ENCODE measurements around the gene NAA10.

The NAA10 gene

GRCh38 chrX:153932220-153932915, 2.5 kb downstream of the NAA10 start:
- no peak for DNase-seq
- in situ Hi-C loops (cut with MboI; ENCODE audit: low pct_unique_long_range_greater_than_20kb, low sequenced_read_pairs), result no loop called here

GRCh38 chrX:153931748-153932147, 3.1 kb downstream of the NAA10 start:
- in situ Hi-C loops (cut with MboI; ENCODE audit: low pct_unique_long_range_greater_than_20kb, low sequenced_read_pairs), result no loop called here
- DNase-seq, result no peak

DNA sequence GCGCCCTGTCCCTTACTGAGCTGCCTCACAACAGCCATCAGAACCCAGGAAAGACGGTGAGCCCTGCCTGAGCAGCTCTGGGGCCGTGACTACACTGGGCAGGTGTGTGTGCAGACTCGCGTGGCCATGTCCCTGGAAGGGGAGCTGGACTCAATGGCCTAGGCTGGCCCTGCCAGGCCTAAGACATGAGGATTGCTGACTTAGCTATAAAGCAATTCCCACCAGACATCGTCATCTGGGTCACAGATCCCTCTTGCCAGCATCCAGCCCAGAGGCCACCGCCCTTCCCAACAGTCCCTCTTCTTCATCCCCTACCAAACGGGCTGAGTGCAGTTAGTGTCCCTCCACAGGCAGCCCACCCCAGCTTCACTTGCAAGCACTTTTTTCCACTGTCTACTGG, 3.7 kb downstream of the NAA10 start:
- in situ Hi-C loops (cut with MboI; ENCODE audit: low pct_unique_long_range_greater_than_20kb, low sequenced_read_pairs), result no loop called here
- DNase-seq, result no peak

- in situ Hi-C loops (cut with MboI; ENCODE audit: low pct_unique_long_range_greater_than_20kb, low sequenced_read_pairs), result no loop called here
- DNase-seq, result no peak
These were observed 4.6 kb downstream of the NAA10 start for GRCh38 chrX:153930011-153930910.

DNA sequence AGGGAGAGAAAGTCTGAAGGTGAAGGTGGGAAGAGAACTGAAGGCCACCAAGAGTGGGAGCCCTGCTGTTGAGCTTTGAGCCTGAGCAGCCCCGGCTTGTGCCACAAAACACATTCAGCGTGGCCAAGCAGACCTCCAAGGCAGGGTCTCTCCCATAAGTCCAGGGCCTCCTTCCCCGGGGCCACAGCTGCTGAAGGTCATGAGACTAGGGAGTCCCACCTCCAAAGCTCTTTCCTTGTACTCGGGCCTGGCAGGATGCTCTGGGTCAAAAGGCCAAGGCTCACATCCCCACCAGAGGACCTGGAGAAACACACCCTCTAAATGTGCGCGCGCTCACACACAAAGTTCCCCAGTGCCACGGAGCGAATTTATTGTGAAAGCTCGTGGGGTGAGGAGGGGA, 5.3 kb downstream of the NAA10 start:
- in situ Hi-C loops (cut with MboI; ENCODE audit: low pct_unique_long_range_greater_than_20kb, low sequenced_read_pairs), result no loop called here
- DNase-seq, result no peak

GRCh38 chrX:153928846-153929245, 6.0 kb downstream of the NAA10 start:
- DNase-seq, result no peak
- in situ Hi-C loops (cut with MboI; ENCODE audit: low pct_unique_long_range_greater_than_20kb, low sequenced_read_pairs), result no loop called here

DNA sequence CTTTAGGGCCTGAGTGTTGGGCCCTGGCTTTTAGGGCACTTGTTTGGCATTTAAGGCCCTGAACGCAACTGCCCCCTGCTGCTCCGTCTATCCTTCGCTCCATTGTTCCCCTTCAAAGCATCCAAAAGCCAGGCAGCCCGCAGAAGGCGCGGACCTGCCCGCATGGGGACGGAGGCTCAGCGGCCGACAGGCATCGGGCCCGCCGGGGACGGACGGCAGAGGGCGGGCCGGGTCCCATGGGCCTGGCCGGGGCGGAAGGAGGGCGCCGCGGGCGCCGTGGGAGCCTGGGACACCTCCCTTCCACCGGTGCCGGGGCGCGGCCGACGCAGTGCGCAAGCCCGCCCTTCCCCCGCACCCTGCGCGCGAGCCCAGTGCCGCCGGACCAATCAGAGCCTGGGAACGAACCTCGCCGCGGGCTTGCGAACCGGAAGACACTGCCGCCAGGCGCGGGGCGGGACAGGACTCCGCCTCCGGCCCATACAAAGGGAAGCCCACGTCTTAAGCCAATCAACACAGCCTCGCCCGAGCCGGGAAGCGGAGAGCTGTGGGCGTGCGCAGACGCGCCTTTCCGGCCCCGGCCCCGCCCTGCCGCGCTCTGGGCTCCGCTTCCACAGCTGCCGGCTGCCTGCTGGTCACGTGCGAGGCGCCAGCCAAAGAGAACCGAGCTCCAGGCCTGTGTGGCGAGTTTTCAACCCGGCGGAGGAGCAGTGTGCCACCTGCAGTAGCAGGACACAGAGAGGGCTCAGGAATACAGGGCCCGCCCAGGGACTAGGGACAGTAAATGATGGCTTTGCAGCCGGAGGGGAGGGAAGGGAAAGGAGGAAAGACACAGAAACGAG, 6.7 kb downstream of the NAA10 start:
- DNase-seq, result peak; percentile 100
- in situ Hi-C loops (cut with MboI; ENCODE audit: low pct_unique_long_range_greater_than_20kb, low sequenced_read_pairs), result no loop called here

- in situ Hi-C loops (cut with MboI; ENCODE audit: low pct_unique_long_range_greater_than_20kb, low sequenced_read_pairs), result no loop called here
- DNase-seq, result no peak
These were observed 7.2 kb downstream of the NAA10 start for GRCh38 chrX:153927672-153927921.

DNA sequence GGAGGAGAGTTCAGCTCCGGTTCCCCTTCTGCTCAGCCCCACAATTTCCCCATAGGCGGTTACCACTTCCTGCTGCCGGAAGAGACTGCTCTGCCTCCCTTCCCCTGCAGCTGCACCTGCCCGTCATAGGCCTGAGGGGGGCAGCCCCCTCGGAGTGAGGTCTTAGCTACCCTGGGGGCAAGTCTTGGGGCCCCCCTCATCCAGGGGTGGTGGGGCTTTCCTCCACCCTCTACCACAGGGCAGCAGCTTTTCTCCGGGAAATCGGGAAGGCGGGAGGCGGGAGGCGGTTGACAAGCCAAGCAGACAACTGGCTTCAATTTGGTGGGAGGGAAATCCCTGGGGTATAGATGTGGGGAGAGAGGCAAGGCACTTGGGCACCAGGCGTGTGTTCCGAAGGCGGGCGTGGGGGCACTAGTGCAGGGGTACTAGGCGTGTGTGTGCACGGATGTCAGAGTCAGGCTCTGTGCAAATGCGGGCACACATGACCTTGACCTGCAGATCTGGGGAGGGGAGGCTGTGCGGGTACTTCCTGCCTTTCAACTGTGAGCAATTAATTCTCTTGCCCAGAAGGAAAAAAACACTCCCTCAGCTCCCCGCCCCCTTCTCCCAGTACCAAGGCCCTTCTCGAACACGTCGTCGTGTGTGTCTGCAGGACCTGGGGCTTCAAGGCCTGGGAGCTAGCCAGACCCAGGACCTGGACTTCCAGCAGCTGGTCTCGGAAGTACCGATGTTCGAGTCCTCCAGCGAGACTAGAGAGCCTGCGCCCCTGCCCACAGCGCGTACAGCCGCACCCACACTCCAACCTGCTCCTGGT, 7.8 kb downstream of the NAA10 start:
- in situ Hi-C loops (cut with MboI; ENCODE audit: low pct_unique_long_range_greater_than_20kb, low sequenced_read_pairs), result no loop called here
- DNase-seq, result peak; percentile 99

DNA sequence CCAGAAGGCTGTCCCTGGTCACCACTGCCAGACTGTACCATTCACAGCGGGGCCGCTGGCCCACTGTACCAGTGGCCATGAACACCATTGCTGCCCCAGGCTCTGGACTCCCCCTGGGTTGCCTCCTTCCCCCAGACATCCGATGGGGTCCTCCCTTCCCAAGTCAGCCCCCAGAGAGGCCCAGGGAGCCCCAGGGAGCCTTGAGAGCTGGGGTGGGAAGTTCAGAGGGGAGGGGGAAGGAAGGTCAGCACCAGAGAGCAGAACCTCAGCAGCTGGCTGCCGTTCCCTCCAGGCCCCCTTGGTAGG, 8.3 kb downstream of the NAA10 start:
- no peak for DNase-seq
- in situ Hi-C loops (cut with MboI; ENCODE audit: low pct_unique_long_range_greater_than_20kb, low sequenced_read_pairs), result no loop called here

GRCh38 chrX:153925739-153926551, 8.9 kb downstream of the NAA10 start, which contains the start of gene ARHGAP4:
Gene ARHGAP4, minus strand, starts transcription at chrX:153926264. Its CDS starts 62 bp downstream, at chrX:153926202.
- peak; percentile 54 for DNase-seq
- in situ Hi-C loops (cut with MboI; ENCODE audit: low pct_unique_long_range_greater_than_20kb, low sequenced_read_pairs), result no loop called here

- DNase-seq, result no peak
- in situ Hi-C loops (cut with MboI; ENCODE audit: low pct_unique_long_range_greater_than_20kb, low sequenced_read_pairs), result no loop called here
These were observed 9.5 kb downstream of the NAA10 start for GRCh38 chrX:153925387-153925738.

DNA sequence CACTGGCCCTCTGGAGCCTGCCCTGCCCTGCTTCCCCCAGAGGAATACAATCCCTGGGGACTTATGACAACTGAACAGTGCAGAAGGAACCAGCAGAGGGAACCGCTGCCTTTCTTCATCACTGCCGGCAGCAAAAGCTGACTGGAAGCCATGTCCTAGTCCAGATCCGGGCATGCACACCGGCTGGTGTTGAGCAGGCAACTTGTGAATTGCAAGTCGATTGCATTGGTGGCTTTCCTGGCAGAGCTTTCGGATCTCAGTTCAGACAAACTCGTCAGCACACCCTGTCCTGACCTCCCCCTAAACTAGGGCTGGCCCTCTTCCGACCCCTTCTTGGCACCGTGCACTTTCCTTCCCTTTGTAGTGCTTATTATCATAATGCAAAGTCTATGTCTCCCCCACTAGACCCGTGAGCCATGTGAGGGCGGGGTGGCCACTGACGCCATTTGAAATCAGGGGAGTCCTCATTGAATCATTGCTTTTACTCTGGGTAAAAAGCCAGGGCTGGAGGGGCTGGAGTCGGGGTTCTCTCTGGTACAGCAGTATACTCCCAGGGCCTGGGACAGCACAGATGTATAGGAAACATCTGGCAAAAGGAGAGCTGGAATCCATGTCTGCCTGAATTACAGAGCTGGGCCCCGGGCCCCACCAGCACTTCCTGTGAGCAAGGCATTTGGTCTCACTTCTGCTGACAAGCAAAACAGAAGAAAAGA, 10.5 kb downstream of the NAA10 start:
- in situ Hi-C loops (cut with MboI; ENCODE audit: low pct_unique_long_range_greater_than_20kb, low sequenced_read_pairs), result no loop called here
- DNase-seq, result peak; percentile 78

DNA sequence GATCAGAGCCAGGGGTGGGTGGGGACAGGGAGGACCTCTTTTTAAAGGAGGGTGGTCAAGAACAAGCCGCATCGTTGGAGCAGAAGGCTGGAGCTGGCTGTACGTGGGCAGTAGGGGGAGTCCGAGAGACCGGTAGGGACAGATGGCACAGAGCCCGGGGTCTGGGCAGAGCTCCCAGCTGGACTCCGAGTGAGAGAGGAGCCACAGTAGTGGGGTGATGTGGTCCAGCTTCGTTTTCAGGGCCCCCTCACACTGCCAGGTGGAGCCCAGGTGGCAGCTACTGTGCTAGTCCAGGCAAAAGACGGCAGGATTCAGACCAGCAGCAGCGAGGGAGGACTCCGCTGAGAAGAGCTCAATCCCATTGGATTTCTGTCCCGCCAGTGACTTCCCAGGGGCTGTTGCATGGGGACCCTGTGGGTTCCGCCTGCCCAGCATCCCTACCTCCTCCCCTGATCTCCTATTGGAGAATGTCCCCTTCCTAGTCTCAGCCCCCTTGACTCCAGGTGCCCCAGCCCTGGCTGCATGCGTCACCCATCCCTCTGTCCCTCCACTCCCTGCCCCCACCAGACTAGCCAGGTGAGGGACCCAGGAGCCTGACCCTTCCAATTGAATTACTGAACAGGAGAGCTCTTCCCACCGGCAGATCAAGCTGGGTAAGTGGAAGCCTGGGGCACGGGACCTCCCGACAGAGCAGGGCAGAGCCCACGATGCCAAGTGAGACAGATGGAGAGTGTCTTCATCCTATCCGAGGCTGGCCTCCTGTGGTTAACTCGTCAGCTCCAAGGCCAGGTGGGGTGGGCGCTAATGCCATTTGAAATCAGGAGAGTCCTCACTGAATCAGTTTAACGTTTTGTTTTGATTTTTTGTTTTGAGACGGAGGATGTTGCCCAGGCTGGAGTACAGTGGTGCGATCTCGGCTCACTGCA, 11.6 kb downstream of the NAA10 start:
- in situ Hi-C loops (cut with MboI; ENCODE audit: low pct_unique_long_range_greater_than_20kb, low sequenced_read_pairs), result no loop called here
- DNase-seq, result no peak

DNA sequence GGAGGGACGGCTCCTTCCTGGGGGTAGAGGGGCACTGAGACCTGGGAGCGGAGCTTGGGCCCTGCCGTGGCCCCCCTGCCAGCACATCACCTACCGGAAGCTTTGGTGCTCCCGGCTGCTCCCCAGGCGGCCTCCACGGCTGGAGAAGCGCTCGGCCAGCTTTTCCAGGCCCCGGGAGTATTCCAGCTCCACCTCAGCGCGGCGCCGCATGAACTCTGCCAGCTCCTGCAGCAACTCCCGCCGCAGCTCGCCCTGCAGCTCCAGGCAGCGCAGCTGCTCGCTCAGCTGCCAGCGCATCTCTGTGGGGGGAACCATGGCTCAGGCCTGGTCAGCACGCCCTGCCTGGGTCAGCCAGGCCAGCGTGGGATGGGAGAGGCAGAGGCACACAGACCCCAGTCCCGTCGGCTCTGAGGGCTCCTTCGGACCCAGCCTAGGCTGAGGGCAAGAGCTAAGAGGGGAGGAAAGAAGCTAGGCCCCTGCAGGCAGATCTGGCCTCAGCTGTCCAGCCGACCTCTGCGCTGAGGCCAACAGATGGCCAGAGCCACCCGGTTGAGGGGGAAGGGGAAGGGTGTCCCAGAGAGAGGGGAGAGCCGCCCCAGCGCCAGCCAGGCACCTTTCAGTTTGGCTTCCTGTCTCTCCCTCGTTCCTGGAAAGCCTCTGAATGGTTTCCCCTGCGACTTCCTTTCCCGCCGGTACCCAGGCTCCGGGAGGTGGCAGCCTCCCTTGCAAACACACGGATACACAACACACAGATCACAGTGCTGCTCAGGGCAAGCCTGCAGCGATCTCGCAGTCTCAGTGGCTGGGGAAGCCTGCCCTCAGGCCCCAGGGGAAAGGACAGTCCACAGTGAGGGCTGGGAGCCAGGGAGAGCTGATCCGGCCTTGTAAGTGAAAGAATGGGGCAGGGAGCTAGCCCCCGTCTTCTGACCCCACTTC, 13.1 kb downstream of the NAA10 start:
- in situ Hi-C loops (cut with MboI; ENCODE audit: low pct_unique_long_range_greater_than_20kb, low sequenced_read_pairs), result no loop called here

DNA sequence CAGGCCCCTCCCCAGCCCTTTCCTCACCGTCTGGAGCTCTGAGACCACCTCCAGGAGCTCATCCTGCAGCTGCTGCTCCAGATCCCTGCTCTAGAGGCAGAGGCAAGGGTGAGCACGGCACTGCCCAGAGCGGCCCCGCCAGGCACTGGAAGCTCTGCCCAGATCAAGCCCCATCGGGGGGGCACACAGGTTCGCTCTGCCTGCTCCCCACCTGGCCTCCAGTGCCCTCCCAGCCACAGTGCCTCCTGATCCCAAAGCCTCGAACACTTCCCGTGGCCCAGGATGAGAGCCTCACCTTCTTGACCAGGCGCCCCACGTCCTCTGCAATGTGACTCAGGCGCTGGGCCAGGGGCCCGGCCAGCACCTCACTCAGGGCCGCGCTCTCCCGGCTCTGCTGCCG, 13.8 kb downstream of the NAA10 start:
- no peak for DNase-seq
- in situ Hi-C loops (cut with MboI; ENCODE audit: low pct_unique_long_range_greater_than_20kb, low sequenced_read_pairs), result no loop called here

More for the DNA sequence above, 13.1 kb downstream of the NAA10 start:
- DNase-seq, result peak; percentile 67

Data from KBM-7 (cell line).